Ishikawa (cell line): ENCODE results near the gene PLEKHH1.

Source experiments
- CEBPB ChIP-seq: IDR thresholded peaks from 2 replicates; pipeline ENCODE4 v1.6.1; 2012
- CREB1 ChIP-seq: IDR thresholded peaks from 2 replicates; pipeline ENCODE4 v1.6.1; 2012; ENCODE audit warnings: low read depth
- EGR1 ChIP-seq: IDR thresholded peaks from 2 replicates; pipeline ENCODE4 v1.6.1; 2012
- EP300 ChIP-seq: IDR thresholded peaks from 2 replicates; pipeline ENCODE4 v1.6.1; 2012; ENCODE audit warnings: borderline replicate concordance
- FOXM1 ChIP-seq: IDR thresholded peaks from 2 replicates; pipeline ENCODE4 v1.6.1; 2012; ENCODE audit warnings: low read depth, borderline replicate concordance
- MAX ChIP-seq: IDR thresholded peaks from 2 replicates; pipeline ENCODE4 v1.6.1; 2012
- NFIC ChIP-seq: IDR thresholded peaks from 2 replicates; pipeline ENCODE4 v1.6.1; 2012
- RAD21 ChIP-seq: IDR thresholded peaks from 2 replicates; pipeline ENCODE4 v1.6.1; 2012; ENCODE audit warnings: low read depth
- REST ChIP-seq: IDR thresholded peaks from 2 replicates; pipeline ENCODE4 v1.6.1; 2012; ENCODE audit warnings: low read depth, mild to moderate bottlenecking
- TAF1 ChIP-seq: IDR thresholded peaks from 2 replicates; pipeline ENCODE4 v1.6.1; 2012; ENCODE audit warnings: low read depth, mild to moderate bottlenecking
- TCF12 ChIP-seq: IDR thresholded peaks from 2 replicates; pipeline ENCODE4 v1.6.1; 2012; ENCODE audit warnings: low read depth
- TEAD4 ChIP-seq: IDR thresholded peaks from 2 replicates; pipeline ENCODE4 v1.6.1; 2012
- USF1 ChIP-seq: IDR thresholded peaks from 2 replicates; pipeline ENCODE4 v1.6.1; 2012
- YY1 ChIP-seq: IDR thresholded peaks from 2 replicates; pipeline ENCODE4 v1.6.1; 2012; ENCODE audit warnings: low read depth
- ZBTB7A ChIP-seq: IDR thresholded peaks from 2 replicates; pipeline ENCODE4 v1.6.1; 2012; ENCODE audit warnings: low read depth

Gene PLEKHH1

GRCh38 chr14:67510121-67510520, 23.0 kb upstream of the PLEKHH1 start:
- TF ChIP-seq CEBPB (no peak), EP300 (no peak), CREB1 (no peak), RAD21 (no peak), ZBTB7A (no peak), YY1 (no peak), EGR1 (no peak), TEAD4 (no peak), TCF12 (no peak), FOXM1 (no peak), TAF1 (no peak)

- TF ChIP-seq FOXM1 (no peak), YY1 (no peak), ZBTB7A (no peak), CEBPB (no peak), NFIC (no peak), REST (no peak), TAF1 (no peak), TCF12 (no peak), CREB1 (no peak), USF1 (no peak), RAD21 (no peak), TEAD4 (no peak), MAX (no peak), EP300 (no peak), EGR1 (no peak)
These were observed 22.3 kb upstream of the PLEKHH1 start for GRCh38 chr14:67510836-67511235.

GRCh38 chr14:67512463-67513310, 20.4 kb upstream of the PLEKHH1 start:
- no peak for TF ChIP-seq CEBPB
- no peak for TF ChIP-seq EP300
- no peak for TF ChIP-seq FOXM1

GRCh38 chr14:67513631-67514108, 19.4 kb upstream of the PLEKHH1 start:
- TF ChIP-seq YY1 (no peak), FOXM1 (no peak), ZBTB7A (no peak), TEAD4 (no peak), USF1 (no peak), CREB1 (no peak), EGR1 (no peak)

GRCh38 chr14:67514203-67514607, 18.9 kb upstream of the PLEKHH1 start:
- TF ChIP-seq CEBPB (no peak), RAD21 (no peak), TAF1 (no peak), NFIC (no peak), ZBTB7A (no peak), REST (no peak), EGR1 (no peak), MAX (no peak), FOXM1 (no peak), EP300 (no peak), YY1 (no peak), TCF12 (no peak), USF1 (no peak), CREB1 (no peak), TEAD4 (no peak)
